ENCODE data around the gene TUT1.
"Not testable (repeated sequence)": the region's sequence is repeated elsewhere in the genome, so short reads cannot be mapped to it uniquely, and the experiment has no call there.

The TUT1 gene

DNA sequence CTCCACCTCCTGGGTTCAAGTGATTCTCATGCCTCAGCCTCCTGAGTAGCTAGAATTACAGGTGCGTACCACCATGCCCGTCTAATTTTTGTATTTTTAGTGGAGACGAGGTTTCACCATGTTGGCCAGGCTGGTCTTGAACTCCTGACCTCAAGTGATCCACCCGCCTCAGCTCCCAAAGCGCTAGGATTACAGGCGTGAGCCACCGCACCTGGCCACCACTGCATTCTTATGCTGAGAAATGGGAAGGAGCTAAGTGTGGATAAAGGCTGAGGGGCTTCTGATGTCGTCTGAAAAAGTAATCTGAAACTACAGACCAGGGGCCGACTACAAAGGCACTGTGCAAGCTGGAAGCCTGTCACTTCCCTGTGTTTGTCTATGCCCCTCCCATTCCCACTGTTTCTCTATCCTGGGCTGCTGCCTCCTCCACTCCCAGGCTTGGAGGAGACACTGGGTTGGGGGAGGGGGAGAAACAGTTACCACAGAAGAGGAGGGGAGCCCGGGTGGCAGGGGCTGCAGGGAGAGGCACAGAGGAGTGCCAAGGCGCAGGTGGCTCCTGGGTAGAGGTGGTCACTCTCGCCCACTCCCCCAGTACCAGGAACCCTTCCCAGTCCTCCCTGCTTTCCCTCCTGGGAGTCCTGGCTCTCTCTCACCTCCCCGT, 13.3 kb upstream of the TUT1 start:
- no peak for DNase-seq

- no peak for DNase-seq
Observed at GRCh38 chr11:62603776-62604299, 12.5 kb upstream of the TUT1 start.

DNA sequence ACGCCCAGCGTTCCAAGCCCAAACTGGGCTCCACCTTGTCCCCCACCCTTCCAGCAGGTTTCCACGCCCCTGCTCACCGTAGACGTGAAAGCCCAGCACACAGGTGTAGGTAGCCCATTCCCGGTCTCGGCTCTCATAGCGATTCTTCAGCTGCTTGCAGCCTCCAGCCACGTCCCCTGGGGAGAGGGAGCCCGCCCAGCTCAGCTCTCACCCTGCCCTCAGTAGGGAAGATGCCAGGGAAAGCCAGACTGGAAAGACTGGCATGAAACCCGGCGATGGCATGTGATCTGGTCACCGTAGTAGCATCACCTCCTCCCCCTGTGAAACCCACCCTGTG, 11.7 kb upstream of the TUT1 start:
- DNase-seq, result no peak

DNA sequence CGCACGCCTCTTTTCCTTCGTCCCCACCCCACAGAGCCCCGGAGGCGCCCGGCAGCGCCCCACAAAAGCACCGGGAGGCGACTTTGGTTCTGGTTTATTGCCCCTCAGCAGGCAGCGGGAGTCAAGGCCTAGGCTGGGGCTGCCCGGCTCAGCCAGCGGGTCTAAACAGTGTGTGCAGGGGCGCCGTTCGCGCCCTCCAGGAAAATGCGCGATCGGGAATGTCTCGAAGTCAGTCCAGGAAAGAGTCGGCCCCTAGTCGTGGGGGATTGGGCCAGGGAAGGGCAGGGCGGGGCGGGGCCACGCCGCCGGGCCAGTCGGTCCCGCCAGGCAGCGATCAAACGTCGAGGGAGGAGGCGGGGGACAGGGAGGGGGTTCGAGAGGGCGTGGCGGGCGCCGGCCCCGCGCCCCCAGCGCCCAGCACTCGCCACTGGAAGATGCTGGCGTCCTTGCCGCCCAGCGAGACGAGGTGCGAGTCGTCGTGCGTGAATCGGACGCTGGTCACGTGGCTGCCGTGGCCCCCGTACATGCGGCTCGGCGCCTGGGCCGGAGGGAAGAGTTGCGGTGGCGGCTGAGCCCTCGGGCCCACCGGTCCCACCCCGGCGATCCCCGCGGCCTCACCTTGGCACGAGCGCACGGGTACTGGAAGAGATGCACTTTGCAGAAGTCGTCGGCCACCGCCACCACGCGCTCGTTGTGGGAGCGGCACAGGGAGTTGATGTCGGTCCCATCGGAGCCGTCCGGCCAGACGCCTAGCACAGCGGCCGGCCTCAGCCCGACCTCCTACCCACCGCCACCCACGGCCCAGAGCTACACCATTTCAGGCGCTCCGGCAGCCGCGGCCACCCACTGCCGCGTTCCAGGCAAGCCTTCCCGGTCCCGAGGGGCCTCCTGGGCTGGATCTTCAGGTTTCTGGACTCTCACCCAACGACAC, 11.1 kb upstream of the TUT1 start:
- DNase-seq, result no peak

- peak; percentile 99 for DNase-seq
Observed at GRCh38 chr11:62601372-62602140, 10.2 kb upstream of the TUT1 start, which contains the start of gene MTA2. MTA2 (minus strand) TSS chr11:62601865; CDS start chr11:62601450, 415 bp downstream.

- DNase-seq, result no peak
Observed at GRCh38 chr11:62601122-62601371, 9.7 kb upstream of the TUT1 start.

DNA sequence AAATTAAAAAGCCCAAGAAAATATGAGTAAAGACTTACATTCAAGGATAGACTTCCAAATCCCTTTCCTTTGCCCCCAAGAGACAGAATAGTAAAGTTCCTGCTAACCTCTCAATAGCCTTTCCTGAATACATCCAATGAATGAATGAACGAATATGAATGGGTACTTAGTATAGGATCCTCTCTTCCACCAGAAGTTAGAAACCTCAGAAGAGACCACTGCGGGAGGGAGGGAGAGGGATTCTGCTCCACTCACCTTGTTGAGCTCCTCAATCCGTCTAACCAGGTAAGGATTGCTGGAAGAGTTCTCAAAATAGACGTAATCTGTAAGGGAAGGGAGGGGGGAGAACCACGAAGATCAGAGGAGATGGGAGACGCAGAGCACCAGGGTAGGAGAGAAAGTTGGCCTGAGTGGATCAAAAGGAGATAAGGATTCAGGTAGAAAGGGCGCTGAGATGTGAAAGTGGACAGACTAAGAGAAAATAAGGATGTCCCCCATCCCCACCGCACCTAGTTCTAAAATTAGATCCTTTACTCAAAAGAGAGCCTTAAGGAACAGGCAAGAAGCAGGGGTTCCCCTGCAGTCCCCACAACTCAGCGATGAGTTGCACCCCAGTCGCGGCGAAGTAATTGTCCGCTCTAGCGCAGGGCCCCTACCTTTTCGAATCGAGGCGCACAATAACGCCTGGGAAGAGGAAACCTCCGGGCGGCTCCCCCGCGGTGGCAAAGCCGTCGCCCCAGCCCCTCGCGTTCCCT, 9.2 kb upstream of the TUT1 start:
- DNase-seq, result no peak

GRCh38 chr11:62599901-62600300, 8.6 kb upstream of the TUT1 start:
- no peak for DNase-seq

DNA sequence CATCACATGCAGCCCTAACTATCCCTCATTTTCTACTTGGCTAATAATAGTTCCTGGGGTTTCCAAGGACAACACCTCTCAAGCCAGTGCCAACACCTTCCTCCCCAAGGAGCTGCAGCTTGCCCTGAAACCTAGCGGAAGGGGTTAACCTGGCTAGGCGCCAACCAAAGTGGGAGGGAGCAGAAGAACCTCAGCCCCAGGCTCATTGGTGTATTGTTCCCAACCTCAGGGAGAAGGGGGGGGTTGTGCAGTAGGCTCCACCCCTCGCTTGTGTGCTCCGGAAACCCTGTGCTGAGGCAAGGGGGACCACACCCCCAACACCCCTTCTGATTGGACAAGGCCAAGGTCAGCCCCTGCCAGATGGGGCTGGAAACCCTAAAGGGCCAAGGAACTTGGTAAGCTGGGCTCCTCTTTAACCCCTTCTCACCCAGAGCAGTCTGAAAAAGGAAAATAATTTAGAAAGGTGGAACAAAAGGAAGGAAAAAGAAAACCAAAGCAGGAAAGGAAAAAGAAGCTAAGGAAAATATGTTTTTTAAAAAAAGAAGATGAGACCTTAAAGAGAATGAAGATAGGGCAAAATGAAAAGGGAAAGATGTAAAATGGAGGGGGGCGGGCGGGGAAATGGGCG, 7.9 kb upstream of the TUT1 start:
- DNase-seq, result peak; percentile 89

- DNase-seq, result no peak
Observed at GRCh38 chr11:62595124-62595523, 3.8 kb upstream of the TUT1 start.

GRCh38 chr11:62593434-62594044, 2.2 kb upstream of the TUT1 start:
- DNase-seq, result peak; percentile 73

- DNase-seq, result no peak
Observed at GRCh38 chr11:62592989-62593421, 1.7 kb upstream of the TUT1 start.

DNA sequence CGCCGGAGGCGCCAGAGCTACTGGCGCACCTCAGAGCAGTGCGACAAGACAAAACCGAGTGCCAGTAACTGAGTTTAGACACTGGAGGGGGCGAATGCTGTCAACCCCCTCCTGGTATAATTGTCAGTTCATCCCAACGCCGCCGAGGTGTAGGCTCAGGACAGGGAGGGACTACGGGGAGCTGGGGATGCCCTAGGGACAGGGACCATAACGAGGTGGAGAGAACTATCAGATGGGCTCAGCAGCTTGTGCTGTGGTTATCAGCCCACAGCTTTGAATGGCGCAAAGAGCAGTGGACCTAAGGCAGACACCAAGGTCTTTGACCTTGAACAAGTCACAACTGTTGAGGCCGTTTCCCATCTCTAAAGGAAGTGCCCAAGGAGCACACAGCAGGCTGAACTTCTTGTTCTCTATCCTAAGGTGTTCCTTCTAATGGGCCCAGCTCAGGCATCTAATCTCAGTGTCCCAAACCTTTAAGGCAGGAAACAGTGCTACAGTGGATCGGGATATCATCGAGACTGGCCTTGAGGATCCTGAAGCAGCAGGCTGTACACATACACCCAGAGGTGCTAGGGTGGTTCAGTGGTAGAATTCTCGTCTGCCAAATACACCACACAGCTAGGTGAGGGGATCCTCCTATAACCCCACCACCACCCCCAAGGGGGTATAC, 958 bp upstream of the TUT1 start:
- DNase-seq, result no peak

DNA sequence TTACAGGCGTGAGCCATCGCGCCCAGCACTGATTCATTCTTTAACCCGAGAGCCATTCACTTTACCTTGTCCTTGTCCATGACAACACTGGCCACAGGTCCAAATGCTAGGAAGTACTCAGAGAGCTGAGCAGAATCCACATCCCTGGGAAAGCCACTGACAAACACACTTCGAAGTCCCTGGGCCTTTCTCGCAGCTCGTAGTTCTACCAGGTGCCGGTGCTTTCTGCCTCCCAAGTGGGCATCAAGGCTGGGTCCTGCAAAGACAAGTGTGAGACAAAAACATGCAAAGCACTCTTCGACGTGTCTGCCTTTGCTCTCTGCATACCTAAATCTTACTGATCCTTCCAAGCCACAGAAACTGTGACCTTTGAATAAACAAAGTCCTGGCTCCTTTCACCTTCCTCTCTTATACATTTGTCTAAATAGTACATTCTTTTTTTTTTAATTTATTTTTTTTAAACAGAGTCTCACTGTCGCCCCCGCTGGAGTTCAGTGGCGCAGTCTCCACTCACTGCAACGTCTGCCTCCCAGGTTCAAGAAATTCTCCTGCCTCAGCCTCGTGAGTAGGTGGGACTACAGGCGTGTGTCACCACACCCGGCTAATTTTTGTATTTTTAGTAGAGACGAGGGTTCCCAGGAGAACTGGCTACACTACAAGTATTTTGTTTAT, 2.2 kb downstream of the TUT1 start:
- DNase-seq, result no peak

DNA sequence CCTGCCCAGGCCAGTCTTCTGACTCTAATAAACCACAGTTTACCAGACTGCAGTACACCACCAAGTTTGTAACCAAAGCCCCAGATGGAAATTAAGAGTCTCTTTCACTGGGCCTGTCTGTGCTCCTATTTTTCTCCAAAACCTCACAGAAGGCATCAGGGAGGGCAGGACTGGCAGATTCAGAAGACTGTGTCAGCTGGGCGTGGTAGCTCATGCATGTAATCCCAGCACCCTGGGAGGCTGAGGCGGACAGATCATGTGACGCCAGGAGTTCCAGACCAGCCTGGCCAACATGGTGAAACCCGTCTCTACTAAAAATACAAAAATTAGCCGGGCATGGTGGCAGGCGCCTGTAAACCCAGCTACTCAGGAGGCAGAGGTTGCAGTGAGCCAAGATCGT, 6.0 kb downstream of the TUT1 start:
- not testable (repeated sequence) for DNase-seq

GRCh38 chr11:62581735-62582134, 9.6 kb downstream of the TUT1 start:
- not testable (repeated sequence) for DNase-seq

DNA sequence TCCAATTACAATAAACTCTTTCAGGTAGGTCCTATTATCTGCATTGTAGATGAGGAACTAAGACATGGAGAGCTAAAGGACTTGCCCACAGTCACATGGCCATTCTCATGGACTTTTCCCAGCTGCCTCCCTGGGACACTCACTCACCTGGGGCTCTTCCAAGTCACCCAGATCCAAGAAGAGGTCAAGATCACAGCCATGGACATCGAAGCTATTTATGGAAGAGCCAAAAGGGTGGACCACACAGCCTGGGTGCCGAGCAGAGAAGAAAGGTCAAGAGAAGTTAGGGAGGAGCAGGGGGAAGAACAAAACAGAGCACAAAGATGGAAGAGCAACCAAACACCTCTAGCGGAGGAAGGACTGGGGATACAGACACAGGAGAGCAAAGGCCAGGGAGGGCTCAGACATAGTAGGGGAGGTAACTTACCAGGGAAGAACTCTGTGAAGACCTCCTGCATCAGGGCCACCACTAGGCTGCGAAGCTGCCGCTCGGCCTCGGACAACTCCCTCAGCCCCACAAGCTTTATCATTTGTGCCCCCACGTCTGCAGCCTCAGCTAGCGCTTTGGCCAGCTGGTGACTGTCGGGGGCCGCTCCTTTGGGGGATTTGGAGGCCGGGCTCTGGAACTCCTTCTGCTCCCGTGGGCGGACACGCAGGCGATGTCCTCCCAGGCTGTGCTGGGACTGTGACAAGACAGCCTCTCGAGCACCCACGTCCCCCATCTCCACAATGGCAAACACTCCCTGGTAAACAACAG, 10.2 kb downstream of the TUT1 start:
- DNase-seq, result no peak

DNA sequence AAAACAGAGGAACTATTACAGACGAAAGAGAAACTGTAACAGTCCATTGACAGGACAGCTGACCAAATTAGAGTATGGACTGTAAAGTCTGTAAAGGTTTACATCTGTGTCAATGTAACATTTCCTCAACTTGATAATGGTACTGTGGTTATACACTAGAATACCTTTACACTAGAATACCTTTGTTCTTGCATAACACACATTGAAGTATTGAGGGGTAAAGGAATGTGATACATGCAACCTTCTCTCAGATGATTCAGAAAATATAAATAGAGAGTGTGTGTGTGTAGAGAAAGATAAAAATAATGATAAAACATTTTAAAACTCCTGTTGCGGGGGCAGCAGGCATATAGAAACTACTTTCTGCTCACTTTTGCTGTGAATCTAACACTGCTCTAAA, 12.1 kb downstream of the TUT1 start:
- no peak for DNase-seq

DNA sequence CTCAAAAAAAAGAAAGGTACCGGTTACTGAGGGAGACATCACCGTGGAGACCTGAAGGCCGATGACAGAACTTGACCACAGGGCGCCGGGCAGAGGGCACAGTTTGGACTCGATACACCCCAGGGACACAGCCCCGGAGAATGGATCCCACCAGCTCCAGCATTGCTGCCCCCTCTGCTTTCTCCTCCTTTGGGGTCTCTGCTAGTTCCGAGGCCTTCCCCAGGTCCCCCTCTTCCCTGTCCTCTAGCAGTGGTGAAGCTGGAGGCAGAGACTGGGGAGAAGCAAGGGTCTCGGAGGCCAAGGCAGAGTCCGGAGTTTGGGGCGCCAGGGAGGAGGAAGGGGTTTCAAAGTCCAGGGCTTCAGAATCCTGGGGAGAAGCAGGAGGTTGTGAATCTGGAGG, 12.8 kb downstream of the TUT1 start:
- DNase-seq, result no peak
